ENCODE data around the gene FABP2.
"Not testable (repeated sequence)": the region's sequence is repeated elsewhere in the genome, so short reads cannot be mapped to it uniquely, and the experiment has no call there.

FABP2 gene

DNA sequence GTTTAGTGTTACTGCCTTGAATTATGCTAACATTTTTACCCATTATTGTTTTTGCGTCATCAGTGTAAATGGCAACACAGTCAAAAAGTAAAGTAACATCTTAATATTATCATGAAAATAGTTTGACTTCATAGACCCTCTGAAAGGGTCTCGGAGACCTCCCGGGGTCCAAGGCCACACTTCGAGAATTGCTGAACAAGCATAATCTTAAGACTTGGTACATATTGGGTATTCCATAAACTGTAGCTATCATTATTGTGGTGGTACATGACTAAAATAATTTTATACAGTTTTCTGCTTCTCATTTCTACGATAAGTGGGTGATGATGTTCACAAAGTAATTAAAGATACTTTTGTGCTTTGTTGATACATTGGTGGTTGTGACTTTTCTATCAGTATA is 32.6 kb downstream of the FABP2 start:
- TF ChIP-seq, protein P1, sequence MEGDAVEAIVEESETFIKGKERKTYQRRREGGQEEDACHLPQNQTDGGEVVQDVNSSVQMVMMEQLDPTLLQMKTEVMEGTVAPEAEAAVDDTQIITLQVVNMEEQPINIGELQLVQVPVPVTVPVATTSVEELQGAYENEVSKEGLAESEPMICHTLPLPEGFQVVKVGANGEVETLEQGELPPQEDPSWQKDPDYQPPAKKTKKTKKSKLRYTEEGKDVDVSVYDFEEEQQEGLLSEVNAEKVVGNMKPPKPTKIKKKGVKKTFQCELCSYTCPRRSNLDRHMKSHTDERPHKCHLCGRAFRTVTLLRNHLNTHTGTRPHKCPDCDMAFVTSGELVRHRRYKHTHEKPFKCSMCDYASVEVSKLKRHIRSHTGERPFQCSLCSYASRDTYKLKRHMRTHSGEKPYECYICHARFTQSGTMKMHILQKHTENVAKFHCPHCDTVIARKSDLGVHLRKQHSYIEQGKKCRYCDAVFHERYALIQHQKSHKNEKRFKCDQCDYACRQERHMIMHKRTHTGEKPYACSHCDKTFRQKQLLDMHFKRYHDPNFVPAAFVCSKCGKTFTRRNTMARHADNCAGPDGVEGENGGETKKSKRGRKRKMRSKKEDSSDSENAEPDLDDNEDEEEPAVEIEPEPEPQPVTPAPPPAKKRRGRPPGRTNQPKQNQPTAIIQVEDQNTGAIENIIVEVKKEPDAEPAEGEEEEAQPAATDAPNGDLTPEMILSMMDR (IDR thresholded peaks at IDR 0.05; ENCODE audit: low read depth, low read length, missing control alignments) = no peak
- no peak overlapping the region for H3K4me3 ChIP-seq (ENCODE audit: low read depth, low read length)
- DNase-seq (ENCODE audit: low read depth) = no peak
- in situ Hi-C loops (cut with HindIII; ENCODE audit: low sequenced_read_pairs) = no loop called here

DNA sequence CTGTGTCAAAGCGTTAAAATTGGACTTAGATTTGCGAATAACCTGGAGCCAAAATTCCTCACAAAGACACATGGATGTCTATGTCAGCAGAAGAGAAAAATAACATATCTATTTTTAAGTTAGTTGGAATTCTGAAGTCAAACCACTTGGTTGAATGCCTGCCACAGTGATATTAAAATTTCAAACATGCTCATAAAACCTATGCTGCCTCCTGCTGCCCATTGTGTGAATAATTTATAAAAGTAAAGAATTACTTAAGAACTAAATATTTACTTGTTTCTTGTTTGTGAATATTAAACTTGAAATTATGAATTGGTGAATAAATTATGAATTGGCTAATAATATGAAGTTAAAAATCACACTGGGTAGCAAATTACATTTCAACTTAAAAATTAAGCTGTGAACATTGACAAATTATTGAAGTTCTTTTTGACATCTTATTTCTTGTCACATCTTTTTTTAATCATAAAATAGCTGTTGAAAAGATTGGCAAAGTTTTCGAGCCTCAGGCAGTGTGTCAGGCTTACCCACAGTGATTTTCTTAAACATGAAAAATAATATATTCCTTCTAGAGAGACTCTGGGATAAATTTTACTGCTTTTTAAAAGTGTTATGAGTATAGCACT is 35.4 kb downstream of the FABP2 start:
- DNase-seq (ENCODE audit: low read depth) = peak; percentile 77
- in situ Hi-C loops (cut with HindIII; ENCODE audit: low sequenced_read_pairs) = no loop called here
- no peak overlapping the region for H3K4me3 ChIP-seq (ENCODE audit: low read depth, low read length)
- TF ChIP-seq, protein P1 (IDR thresholded peaks at IDR 0.05; ENCODE audit: low read depth, low read length, missing control alignments) = peak; percentile 41

DNA sequence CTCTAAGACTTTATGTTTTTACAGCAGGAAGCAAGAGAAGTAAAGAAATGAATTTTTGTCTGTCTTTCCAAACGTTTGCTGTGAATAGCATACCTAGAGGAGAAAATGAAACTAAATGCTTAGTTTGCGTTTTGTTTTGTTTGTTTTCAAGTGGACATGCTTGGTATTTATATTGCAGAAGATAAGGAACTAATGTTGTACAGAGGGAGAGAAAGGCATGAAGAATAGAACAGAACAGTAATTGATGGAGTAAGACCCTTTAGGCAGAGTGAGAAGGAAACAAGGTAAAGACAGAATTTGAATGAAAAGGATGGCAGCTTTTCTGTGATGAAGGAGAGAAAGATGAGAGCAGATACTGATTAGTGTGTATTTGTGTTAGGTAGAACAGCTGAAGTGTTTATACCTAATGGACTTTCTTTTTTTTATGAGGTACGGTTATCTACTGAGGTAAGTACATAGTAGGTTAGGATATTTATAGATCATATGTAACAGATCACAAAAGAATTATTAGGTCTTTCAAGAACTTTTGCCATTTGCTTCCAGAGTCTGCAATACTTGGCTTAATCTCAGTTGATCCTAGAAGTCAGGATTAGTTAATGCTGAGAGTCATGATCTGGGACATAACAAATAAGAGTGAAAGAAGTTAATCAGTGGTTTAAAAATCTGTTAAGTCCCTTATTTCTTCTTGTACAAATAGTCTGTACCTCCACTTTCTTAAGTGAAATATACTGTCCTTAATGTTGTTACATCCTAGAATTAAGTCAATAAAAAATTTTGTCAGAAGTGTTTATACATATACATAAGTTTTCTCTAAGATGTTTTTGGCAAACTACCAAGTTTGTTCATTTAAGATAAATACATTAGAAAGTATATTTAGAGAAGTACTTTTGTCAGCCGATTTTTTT is 36.8 kb downstream of the FABP2 start:
- in situ Hi-C loops (cut with HindIII; ENCODE audit: low sequenced_read_pairs) = no loop called here
- no peak for DNase-seq (ENCODE audit: low read depth)

DNA sequence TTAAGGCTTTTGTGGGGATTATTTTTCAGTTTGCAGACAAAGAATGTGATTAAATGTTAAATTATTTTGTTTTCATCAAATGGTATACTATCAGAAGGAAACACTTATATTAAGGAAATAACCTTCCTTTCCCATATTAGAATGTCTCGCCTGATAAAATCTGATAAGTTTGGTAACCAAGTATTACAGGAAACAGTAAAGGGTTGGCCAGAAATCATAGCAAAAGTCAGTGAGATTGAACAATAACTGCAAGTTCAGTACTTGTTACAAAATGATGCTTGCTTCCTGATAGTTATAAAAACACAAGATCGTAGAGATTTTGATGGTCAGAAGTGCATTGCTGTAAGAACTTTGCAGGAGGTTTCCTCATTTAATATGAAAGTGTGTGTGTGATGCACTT is 40.5 kb downstream of the FABP2 start:
- no peak for DNase-seq (ENCODE audit: low read depth)

More for the DNA sequence above, 36.8 kb downstream of the FABP2 start:
- no peak overlapping the region for H3K4me3 ChIP-seq (ENCODE audit: low read depth, low read length)
- TF ChIP-seq, protein P1 (IDR thresholded peaks at IDR 0.05; ENCODE audit: low read depth, low read length, missing control alignments) = no peak

DNA sequence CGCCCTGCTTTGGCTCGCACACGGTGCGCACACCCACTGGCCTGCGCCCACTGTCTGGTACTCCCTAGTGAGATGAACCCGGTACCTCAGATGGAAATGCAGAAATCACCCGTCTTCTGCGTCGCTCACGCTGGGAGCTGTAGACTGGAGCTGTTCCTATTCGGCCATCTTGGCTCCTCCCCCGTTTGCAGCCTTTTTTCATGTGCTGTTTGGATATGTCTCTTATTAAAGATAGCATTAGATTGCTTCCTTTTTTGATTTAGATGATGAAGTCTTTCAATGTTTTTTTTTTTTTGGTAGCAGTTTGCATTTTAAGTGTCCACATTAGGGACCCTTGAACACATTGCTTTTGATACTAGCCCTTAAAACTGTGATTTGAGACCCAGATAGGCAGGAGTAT is 42.0 kb downstream of the FABP2 start:
- not testable (repeated sequence) for DNase-seq (ENCODE audit: low read depth)

More for the DNA sequence above, 40.5 kb downstream of the FABP2 start:
- TF ChIP-seq, protein P1 (IDR thresholded peaks at IDR 0.05; ENCODE audit: low read depth, low read length, missing control alignments) = no peak
- in situ Hi-C loops (cut with HindIII; ENCODE audit: low sequenced_read_pairs) = no loop called here
- no peak overlapping the region for H3K4me3 ChIP-seq (ENCODE audit: low read depth, low read length)

DNA sequence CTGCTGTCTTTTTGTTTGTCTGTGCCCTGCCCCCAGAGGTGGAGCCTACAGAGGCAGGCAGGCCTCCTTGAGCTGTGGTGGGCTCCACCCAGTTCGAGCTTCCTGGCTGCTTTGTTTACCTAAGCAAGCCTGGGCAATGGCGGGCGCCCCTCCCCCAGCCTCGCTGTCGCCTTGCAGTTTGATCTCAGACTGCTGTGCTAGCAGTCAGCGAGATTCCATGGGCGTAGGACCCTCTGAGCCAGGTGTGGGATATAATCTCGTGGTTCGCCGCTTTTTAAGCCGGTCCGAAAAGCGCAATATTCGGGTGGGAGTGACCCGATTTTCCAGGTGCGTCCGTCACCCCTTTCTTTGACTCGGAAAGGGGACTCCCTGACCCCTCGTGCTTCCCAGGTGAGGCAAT is 42.4 kb downstream of the FABP2 start:
- H3K4me3 ChIP-seq (ENCODE audit: low read depth, low read length); in situ Hi-C loops (cut with HindIII; ENCODE audit: low sequenced_read_pairs); DNase-seq (ENCODE audit: low read depth): not testable (repeated sequence)

More for the DNA sequence above, 42.0 kb downstream of the FABP2 start:
- H3K4me3 ChIP-seq (ENCODE audit: low read depth, low read length); in situ Hi-C loops (cut with HindIII; ENCODE audit: low sequenced_read_pairs): not testable (repeated sequence)

DNA sequence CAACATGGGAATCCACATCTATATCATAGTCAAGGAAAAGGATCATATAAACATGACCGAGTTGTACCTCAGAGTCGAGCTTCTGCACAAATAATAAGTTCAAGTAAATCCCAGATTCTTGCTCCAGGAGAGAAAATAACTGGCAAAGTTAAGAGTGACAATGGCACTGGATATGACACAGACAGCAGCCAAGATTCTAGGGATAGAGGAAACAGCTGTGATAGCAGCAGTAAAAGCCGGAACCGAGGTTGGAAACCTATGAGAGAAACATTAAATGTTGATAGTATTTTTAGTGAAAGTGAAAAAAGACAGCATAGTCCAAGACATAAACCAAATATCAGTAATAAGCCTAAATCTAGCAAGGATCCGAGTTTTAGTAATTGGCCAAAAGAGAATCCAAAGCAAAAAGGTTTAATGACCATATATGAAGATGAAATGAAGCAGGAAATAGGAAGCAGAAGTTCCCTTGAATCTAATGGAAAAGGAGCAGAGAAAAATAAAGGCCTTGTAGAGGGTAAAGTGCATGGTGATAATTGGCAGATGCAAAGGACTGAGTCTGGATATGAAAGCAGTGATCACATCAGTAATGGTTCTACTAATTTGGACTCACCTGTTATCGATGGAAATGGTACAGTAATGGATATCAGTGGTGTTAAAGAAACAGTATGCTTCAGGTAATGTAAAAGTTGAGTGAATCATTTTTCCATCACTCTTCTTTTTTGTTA is 50.4 kb downstream of the FABP2 start:
- no peak for DNase-seq (ENCODE audit: low read depth)
- TF ChIP-seq, protein P1 (IDR thresholded peaks at IDR 0.05; ENCODE audit: low read depth, low read length, missing control alignments) = no peak
- no peak overlapping the region for H3K4me3 ChIP-seq (ENCODE audit: low read depth, low read length)
- in situ Hi-C loops (cut with HindIII; ENCODE audit: low sequenced_read_pairs) = no loop called here

Data from astrocyte of the cerebellum (primary cell).